Neural progenitor cell (in vitro differentiated cells): ENCODE results near the gene RNF224. TPM values are rescaled to one million over a fixed set of nuclear protein-coding genes. Genes with fewer than 3 reads are reported as not detected.

Source experiments
- DNase-seq: peaks from one replicate; pipeline ENCODE4 v3.0.0-alpha.2; 2016; ENCODE audit warnings: low spot score
- H2AFZ ChIP-seq: fragments of 200-600 bp; sonication (generic); replicated peaks from 2 replicates; pipeline ENCODE4 v1.6.1; 2016; ENCODE audit warnings: antibody characterized with exemption
- H3F3A ChIP-seq: fragments of 200-600 bp; sonication (generic); 2 replicates; pipeline ENCODE4 v1.6.1; 2016; ENCODE audit warnings: antibody characterized with exemption, low read depth
- H3K27ac ChIP-seq: fragments of 200-600 bp; sonication (generic); 2 replicates; pipeline ENCODE4 v1.5.1; 2016; ENCODE audit warnings: mild to moderate bottlenecking
- H3K27me3 ChIP-seq: fragments of 200-600 bp; sonication (generic); 2 replicates; pipeline ENCODE4 v1.6.1; 2016; ENCODE audit warnings: mild to moderate bottlenecking, moderate library complexity
- H3K36me3 ChIP-seq: fragments of 200-600 bp; sonication (generic); 2 replicates; pipeline ENCODE4 v1.5.1; 2016
- H3K4me1 ChIP-seq: fragments of 200-600 bp; sonication (generic); 2 replicates; pipeline ENCODE4 v1.6.1; 2016; ENCODE audit warnings: mixed run types
- H3K4me2 ChIP-seq: fragments of 200-600 bp; sonication (generic); 2 replicates; pipeline ENCODE4 v1.6.1; 2016
- H3K4me3 ChIP-seq: fragments of 200-600 bp; sonication (generic); 2 replicates; pipeline ENCODE4 v1.5.1; 2016
- H3K79me2 ChIP-seq: fragments of 200-600 bp; sonication (generic); 2 replicates; pipeline ENCODE4 v1.6.1; 2016; ENCODE audit warnings: low read depth
- H3K9ac ChIP-seq: fragments of 200-600 bp; sonication (generic); 2 replicates; pipeline ENCODE4 v1.6.1; 2016
- H3K9me3 ChIP-seq: fragments of 200-600 bp; sonication (generic); 2 replicates; pipeline ENCODE4 v1.5.1; 2016; ENCODE audit warnings: low read depth
- H4K20me1 ChIP-seq: fragments of 200-600 bp; sonication (generic); 2 replicates; pipeline ENCODE4 v1.6.1; 2016; ENCODE audit warnings: low read depth
- H3K27ac Mint-ChIP-seq: 3 replicates; pipeline ENCODE4 v1.8.0; 2021; ENCODE audit warnings: mixed read lengths
- H3K27me3 Mint-ChIP-seq: 2 replicates; pipeline ENCODE4 v1.8.0; 2022; ENCODE audit warnings: low read depth, mild to moderate bottlenecking, inconsistent platforms, moderate library complexity, mixed read lengths; ENCODE audit not compliant: insufficient read depth
- H3K36me3 Mint-ChIP-seq: 3 replicates; pipeline ENCODE4 v1.8.0; 2021; ENCODE audit warnings: mixed read lengths
- H3K4me1 Mint-ChIP-seq: 3 replicates; pipeline ENCODE4 v1.8.0; 2021; ENCODE audit warnings: mixed read lengths
- H3K4me3 Mint-ChIP-seq: 3 replicates; pipeline ENCODE4 v1.8.0; 2021; ENCODE audit warnings: mild to moderate bottlenecking, moderate library complexity, mixed read lengths
- H3K9me3 Mint-ChIP-seq: 3 replicates; pipeline ENCODE4 v1.8.0; 2020; ENCODE audit warnings: mixed read lengths
- EZH2 ChIP-seq: fragments of 200-600 bp; sonication (generic); IDR thresholded peaks from 2 replicates; pipeline ENCODE4 v1.6.1; 2017; ENCODE audit warnings: antibody characterized with exemption, mild to moderate bottlenecking, moderate library complexity
- EZH2phosphoT487 ChIP-seq: fragments of 200-600 bp; sonication (generic); IDR thresholded peaks from 2 replicates; pipeline ENCODE4 v1.6.1; 2017; ENCODE audit warnings: antibody characterized with exemption
- total RNA-seq: library from RNA; depleted of rRNA; stranded (reverse); fragments of >200 nt; gene quantifications from 2 replicates; pipeline ENCODE4 v1.2.3, GENCODE V29; 2015; ENCODE audit warnings: low replicate concordance
- TF ChIP-seq, protein P1 (sequence below): fragments of 200-600 bp; sonication (generic); IDR thresholded peaks from 2 replicates; pipeline ENCODE4 v1.5.1; 2017; ENCODE audit warnings: antibody characterized with exemption, mild to moderate bottlenecking

RNF224 gene
- total RNA-seq, 1 donor from 2014 or later: not detected

DNA sequence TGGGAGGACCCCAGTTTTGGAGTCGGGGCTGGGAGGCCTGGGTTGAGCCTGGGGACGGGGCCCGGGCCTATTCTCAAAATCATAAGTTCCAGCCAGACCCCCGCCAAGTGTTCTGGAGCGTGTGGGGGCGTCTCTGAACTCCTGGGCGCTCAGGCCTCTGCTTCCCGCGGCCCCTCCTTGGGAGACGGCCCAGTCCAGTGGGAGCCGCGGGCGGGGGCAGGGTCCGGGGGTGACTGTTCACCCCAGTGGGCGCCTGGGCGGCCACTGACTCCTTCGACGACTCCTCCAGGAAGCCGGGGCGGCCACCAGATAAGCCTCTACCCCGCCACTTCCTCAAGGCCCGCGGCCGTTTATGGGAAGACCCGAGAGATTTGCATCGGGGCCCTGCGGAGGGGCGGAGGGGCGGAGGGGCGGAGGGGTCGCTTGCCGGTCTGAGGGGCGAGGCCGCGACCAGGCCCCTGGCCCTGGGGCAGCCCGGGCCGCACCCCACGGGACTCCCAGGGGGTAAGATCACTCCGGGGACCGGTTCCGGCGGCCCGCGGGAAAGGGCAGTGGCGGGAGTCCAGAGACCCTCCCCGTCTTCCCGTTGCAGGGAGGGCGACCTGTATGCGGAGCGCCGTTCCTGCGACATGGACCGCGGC is 50.9 kb downstream of the RNF224 start:
- no peaks in the 10 kb centered on the region for H3K79me2 ChIP-seq
- no peaks in the 10 kb centered on the region for H3K9me3 ChIP-seq
- H2AFZ ChIP-seq: no peak overlapping the region
- peak overlapping the region; percentile 72 for H3K4me2 ChIP-seq
- peak overlapping the region; percentile 13 for H3K4me3 ChIP-seq
- no peak overlapping the region for H3K4me3 Mint-ChIP-seq
- H3K27me3 Mint-ChIP-seq: peaks cover 12% of the 10 kb centered on the region
- H3K4me1 Mint-ChIP-seq: peaks cover 21% of the 10 kb centered on the region
- no peaks in the 10 kb centered on the region for H3K36me3 ChIP-seq
- no peak overlapping the region for H3K9ac ChIP-seq
- H4K20me1 ChIP-seq: no peaks in the 10 kb centered on the region
- no peak overlapping the region for H3K27ac Mint-ChIP-seq
- peaks cover 3% of the 10 kb centered on the region for H3K9me3 Mint-ChIP-seq
- H3K4me1 ChIP-seq: peaks cover 24% of the 10 kb centered on the region
- no peak for DNase-seq
- peaks cover 25% of the 10 kb centered on the region for H3F3A ChIP-seq
- H3K27ac ChIP-seq: no peak overlapping the region
- H3K36me3 Mint-ChIP-seq: no peaks in the 10 kb centered on the region
- peaks cover 53% of the 10 kb centered on the region for H3K27me3 ChIP-seq
- TF ChIP-seq EZH2 (no peak), EZH2phosphoT487 (no peak)
- TF ChIP-seq, protein P1, sequence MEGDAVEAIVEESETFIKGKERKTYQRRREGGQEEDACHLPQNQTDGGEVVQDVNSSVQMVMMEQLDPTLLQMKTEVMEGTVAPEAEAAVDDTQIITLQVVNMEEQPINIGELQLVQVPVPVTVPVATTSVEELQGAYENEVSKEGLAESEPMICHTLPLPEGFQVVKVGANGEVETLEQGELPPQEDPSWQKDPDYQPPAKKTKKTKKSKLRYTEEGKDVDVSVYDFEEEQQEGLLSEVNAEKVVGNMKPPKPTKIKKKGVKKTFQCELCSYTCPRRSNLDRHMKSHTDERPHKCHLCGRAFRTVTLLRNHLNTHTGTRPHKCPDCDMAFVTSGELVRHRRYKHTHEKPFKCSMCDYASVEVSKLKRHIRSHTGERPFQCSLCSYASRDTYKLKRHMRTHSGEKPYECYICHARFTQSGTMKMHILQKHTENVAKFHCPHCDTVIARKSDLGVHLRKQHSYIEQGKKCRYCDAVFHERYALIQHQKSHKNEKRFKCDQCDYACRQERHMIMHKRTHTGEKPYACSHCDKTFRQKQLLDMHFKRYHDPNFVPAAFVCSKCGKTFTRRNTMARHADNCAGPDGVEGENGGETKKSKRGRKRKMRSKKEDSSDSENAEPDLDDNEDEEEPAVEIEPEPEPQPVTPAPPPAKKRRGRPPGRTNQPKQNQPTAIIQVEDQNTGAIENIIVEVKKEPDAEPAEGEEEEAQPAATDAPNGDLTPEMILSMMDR: no peak

Other genes with a start within 250 kb of the RNF224 start
- not detected in 2 replicates for gene PTGDS, start 250.0 kb upstream of the RNF224 start, total RNA-seq
- 0.09 TPM in 1 of 2 replicates, not detected in the other for gene LCNL1, start 244.5 kb upstream of the RNF224 start, total RNA-seq
- 31.5 and 79.6 TPM in 2 replicates for gene PAXX, start 235.1 kb upstream of the RNF224 start, total RNA-seq
- gene CLIC3, start 230.9 kb upstream of the RNF224 start, total RNA-seq: not detected in 2 replicates
- 2.7 and 19.7 TPM in 2 replicates for gene ABCA2, start 199.3 kb upstream of the RNF224 start, total RNA-seq
- gene FUT7, start 195.4 kb upstream of the RNF224 start, total RNA-seq: not detected in 2 replicates
- gene NPDC1, start 181.3 kb upstream of the RNF224 start, total RNA-seq: 3.8 and 31.3 TPM in 2 replicates
- not detected in 2 replicates for gene ENTPD2, start 173.4 kb upstream of the RNF224 start, total RNA-seq
- gene SAPCD2, start 156.9 kb upstream of the RNF224 start, total RNA-seq: 5.7 and 27.7 TPM in 2 replicates
- 0.12 and 0.51 TPM in 2 replicates for gene UAP1L1, start 150.0 kb upstream of the RNF224 start, total RNA-seq
- gene MAN1B1, start 140.5 kb upstream of the RNF224 start, total RNA-seq: 24.6 and 43.5 TPM in 2 replicates
- gene DPP7, start 112.8 kb upstream of the RNF224 start, total RNA-seq: 2.6 and 24.3 TPM in 2 replicates
- 0.03 TPM in 1 of 2 replicates, not detected in the other for gene GRIN1, start 88.3 kb upstream of the RNF224 start, total RNA-seq
- gene LRRC26, start 57.5 kb upstream of the RNF224 start, total RNA-seq: 0.59 TPM in 1 of 2 replicates, not detected in the other
- not detected in 2 replicates for gene TMEM210, start 55.4 kb upstream of the RNF224 start, total RNA-seq
- gene ANAPC2, start 38.9 kb upstream of the RNF224 start, total RNA-seq: 18.9 and 30.9 TPM in 2 replicates
- gene SSNA1, start 38.8 kb upstream of the RNF224 start, total RNA-seq: 27.9 and 69.8 TPM in 2 replicates
- 3.4 and 9.1 TPM in 2 replicates for gene TPRN, start 26.8 kb upstream of the RNF224 start, total RNA-seq
- gene TMEM203, start 21.9 kb upstream of the RNF224 start, total RNA-seq: 21.6 and 43.7 TPM in 2 replicates
- 5.1 and 20.5 TPM in 2 replicates for gene NDOR1, start 21.8 kb upstream of the RNF224 start, total RNA-seq
- gene RNF208, start 5.3 kb upstream of the RNF224 start, total RNA-seq: 0.77 and 0.84 TPM in 2 replicates
- 0.56 TPM in 1 of 2 replicates, not detected in the other for gene CYSRT1, start 2.3 kb upstream of the RNF224 start, total RNA-seq
- gene SLC34A3, start 3.4 kb downstream of the RNF224 start, total RNA-seq: not detected in 2 replicates
- gene TUBB4B, start 13.8 kb downstream of the RNF224 start, total RNA-seq: 183 and 367 TPM in 2 replicates
- not detected in 2 replicates for gene STPG3, start 23.8 kb downstream of the RNF224 start, total RNA-seq
- gene NELFB, start 27.8 kb downstream of the RNF224 start, total RNA-seq: 35.2 and 76.1 TPM in 2 replicates
- gene TOR4A, start 50.2 kb downstream of the RNF224 start, total RNA-seq: 0.39 and 2.8 TPM in 2 replicates
- 20.7 and 25.2 TPM in 2 replicates for gene NRARP, start 74.8 kb downstream of the RNF224 start, total RNA-seq
- gene EXD3, start 195.7 kb downstream of the RNF224 start, total RNA-seq: 4.7 and 25.1 TPM in 2 replicates
- 0.39 and 0.65 TPM in 2 replicates for gene NOXA1, start 195.9 kb downstream of the RNF224 start, total RNA-seq
- not detected in 2 replicates for gene ENTPD8, start 213.9 kb downstream of the RNF224 start, total RNA-seq
- gene NSMF, start 231.8 kb downstream of the RNF224 start, total RNA-seq: 17.1 and 62.0 TPM in 2 replicates